PC-3 (cell line): ENCODE measurements around the gene COL13A1.

Experiments
- EZH2 ChIP-seq: fragments of 300-600 bp; sonication (generic); IDR thresholded peaks from one replicate; pipeline ENCODE4 v1.6.1; 2017; ENCODE audit warnings: antibody characterized with exemption, mild to moderate bottlenecking, low read length; ENCODE audit not compliant: unreplicated experiment
- EZH2phosphoT487 ChIP-seq: fragments of 300-600 bp; sonication (generic); IDR thresholded peaks from 2 replicates; pipeline ENCODE4 v1.6.1; 2018; ENCODE audit warnings: mild to moderate bottlenecking, antibody characterized with exemption, low read length, borderline replicate concordance
- TF ChIP-seq, protein P1 (sequence below): fragments of 300-600 bp; sonication (generic); conservative IDR thresholded peaks from 2 replicates; pipeline ENCODE4 v1.5.1; 2017; ENCODE audit warnings: antibody characterized with exemption, low read depth, mild to moderate bottlenecking, low read length

DNA sequence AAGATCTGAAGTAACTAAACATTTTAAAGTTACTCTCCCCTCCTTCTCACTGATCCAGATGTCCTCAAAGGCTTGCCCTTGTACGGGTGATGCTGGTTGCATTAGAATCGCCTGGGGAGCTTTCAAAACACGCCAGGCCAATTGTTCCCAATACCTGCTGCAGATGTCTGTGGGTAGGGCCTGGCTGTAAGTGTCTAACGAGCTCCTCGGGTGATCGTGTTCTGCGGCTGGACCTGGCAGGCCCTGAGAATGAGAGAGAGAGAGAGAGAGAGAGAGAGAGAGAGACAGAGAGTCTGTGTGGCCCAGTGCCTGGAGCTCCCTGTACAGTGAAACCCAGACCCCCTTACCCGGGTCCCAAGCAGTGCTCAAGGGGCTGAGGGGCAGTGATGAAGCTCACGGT, 8.4 kb downstream of the COL13A1 start:
- TF ChIP-seq, protein P1, sequence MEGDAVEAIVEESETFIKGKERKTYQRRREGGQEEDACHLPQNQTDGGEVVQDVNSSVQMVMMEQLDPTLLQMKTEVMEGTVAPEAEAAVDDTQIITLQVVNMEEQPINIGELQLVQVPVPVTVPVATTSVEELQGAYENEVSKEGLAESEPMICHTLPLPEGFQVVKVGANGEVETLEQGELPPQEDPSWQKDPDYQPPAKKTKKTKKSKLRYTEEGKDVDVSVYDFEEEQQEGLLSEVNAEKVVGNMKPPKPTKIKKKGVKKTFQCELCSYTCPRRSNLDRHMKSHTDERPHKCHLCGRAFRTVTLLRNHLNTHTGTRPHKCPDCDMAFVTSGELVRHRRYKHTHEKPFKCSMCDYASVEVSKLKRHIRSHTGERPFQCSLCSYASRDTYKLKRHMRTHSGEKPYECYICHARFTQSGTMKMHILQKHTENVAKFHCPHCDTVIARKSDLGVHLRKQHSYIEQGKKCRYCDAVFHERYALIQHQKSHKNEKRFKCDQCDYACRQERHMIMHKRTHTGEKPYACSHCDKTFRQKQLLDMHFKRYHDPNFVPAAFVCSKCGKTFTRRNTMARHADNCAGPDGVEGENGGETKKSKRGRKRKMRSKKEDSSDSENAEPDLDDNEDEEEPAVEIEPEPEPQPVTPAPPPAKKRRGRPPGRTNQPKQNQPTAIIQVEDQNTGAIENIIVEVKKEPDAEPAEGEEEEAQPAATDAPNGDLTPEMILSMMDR = no peak
- TF ChIP-seq EZH2phosphoT487 (no peak), EZH2 (no peak)
